NB4 (cell line): ENCODE data around the gene ULBP1.

Experiments
- MYC ChIP-seq: IDR thresholded peaks from 2 replicates; pipeline ENCODE4 v1.6.1; 2011; ENCODE audit warnings: low read depth, low read length
- TF ChIP-seq, protein P1 (sequence below): IDR thresholded peaks from 2 replicates; pipeline ENCODE4 v1.6.1; 2011; ENCODE audit warnings: low read depth, low read length
- TF ChIP-seq, protein P2 (sequence below): IDR thresholded peaks from one replicate; pipeline ENCODE4 v1.5.1; 2012; ENCODE audit warnings: low read depth, low read length

DNA sequence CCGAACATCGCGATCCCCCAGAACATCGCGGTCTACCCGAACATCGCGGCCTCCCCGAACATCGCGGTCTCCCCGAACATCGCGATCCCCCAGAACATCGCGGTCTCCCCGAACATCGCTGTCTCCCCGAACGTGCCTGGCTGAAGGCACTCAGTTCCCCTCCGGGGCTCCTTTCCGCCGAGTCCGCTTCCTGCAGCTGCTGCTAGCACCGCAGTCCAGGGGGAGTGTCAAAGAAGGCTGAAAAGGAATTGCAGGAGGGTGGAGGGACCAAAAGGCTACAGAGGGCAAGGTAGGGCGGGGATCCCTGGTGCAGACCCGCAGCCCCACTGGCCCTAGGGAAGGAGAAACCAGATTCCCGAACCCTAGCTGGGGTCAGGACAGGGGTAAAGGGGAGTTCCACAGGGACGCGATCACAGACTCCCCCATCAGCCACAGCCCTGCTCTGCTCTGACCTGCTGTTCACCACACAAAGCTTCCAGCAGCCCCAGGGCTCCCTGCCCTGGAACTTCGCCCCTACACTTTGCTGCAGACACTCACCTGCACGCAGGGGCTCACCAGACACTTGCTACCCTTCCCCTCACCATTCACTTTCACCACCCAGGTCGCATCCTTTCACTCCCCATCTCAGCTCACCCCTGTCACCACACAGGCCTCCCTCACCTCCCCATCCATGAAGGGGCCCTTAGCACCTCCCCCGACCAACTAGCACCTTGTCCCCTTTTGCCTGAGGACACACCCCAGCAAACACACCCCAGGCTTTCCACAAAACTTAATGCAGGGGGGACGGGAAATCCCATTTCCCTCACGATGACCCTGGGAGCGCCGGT, 1.7 kb downstream of the ULBP1 start:
- TF ChIP-seq MYC = no peak
- TF ChIP-seq, protein P1, sequence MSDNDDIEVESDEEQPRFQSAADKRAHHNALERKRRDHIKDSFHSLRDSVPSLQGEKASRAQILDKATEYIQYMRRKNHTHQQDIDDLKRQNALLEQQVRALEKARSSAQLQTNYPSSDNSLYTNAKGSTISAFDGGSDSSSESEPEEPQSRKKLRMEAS = no peak
- TF ChIP-seq, protein P2, sequence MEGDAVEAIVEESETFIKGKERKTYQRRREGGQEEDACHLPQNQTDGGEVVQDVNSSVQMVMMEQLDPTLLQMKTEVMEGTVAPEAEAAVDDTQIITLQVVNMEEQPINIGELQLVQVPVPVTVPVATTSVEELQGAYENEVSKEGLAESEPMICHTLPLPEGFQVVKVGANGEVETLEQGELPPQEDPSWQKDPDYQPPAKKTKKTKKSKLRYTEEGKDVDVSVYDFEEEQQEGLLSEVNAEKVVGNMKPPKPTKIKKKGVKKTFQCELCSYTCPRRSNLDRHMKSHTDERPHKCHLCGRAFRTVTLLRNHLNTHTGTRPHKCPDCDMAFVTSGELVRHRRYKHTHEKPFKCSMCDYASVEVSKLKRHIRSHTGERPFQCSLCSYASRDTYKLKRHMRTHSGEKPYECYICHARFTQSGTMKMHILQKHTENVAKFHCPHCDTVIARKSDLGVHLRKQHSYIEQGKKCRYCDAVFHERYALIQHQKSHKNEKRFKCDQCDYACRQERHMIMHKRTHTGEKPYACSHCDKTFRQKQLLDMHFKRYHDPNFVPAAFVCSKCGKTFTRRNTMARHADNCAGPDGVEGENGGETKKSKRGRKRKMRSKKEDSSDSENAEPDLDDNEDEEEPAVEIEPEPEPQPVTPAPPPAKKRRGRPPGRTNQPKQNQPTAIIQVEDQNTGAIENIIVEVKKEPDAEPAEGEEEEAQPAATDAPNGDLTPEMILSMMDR = no peak
